ENCODE data around the gene SEC14L5. TPM values are rescaled to one million over a fixed set of nuclear protein-coding genes. Genes with fewer than 3 reads are reported as not detected.

SEC14L5 gene
- total and polyA plus RNA-seq, 2 experiments from 2014 or later = 2.6 to 5.9 TPM

GRCh38 chr16:5020551-5020950 lies 62.4 kb downstream of the SEC14L5 start:
- H3K36me3 ChIP-seq (ENCODE audit: insufficient read depth) = no peaks in the 10 kb centered on the region

More at GRCh38 chr16:5020551-5020950, 62.4 kb downstream of the SEC14L5 start:
- Mint-ChIP-seq H3K4me3 (no peak overlapping the region), H3K9me3 (no peaks in the 10 kb centered on the region), H3K36me3 (ENCODE audit: low read depth) (no peaks in the 10 kb centered on the region), H3K27ac (no peak overlapping the region), H3K27me3 (ENCODE audit: insufficient read depth, low read depth, poor library complexity) (no peaks in the 10 kb centered on the region), H3K4me1 (peaks cover 8% of the 10 kb centered on the region; the same call in 1 of the 3 replicates)
- Histone ChIP-seq H3K27ac (ENCODE audit: low read depth) (no peak overlapping the region), H3K4me1 (ENCODE audit: insufficient read depth) (no peaks in the 10 kb centered on the region), H3K4me3 (no peak overlapping the region), H3K4me2 (no peak overlapping the region), H4K20me1 (replicated peaks; ENCODE audit: insufficient read depth) (no peaks in the 10 kb centered on the region), H3K9me2 (ENCODE audit: insufficient read depth) (no peaks in the 10 kb centered on the region), H3K79me2 (replicated peaks; ENCODE audit: insufficient read depth) (no peaks in the 10 kb centered on the region), H2AFZ (no peak overlapping the region), H3F3A (replicated peaks; ENCODE audit: low read depth) (no peaks in the 10 kb centered on the region), H3K27me3 (ENCODE audit: insufficient read depth) (no peaks in the 10 kb centered on the region)
- DNase-seq (ENCODE audit: low spot score) (no peak), ATAC-seq (peak; percentile 12)
- TF ChIP-seq NANOG (IDR thresholded peaks at IDR 0.05; ENCODE audit: borderline replicate concordance) = no peak
- TF ChIP-seq ZNF114 (CRISPR knock-in tag; IDR thresholded peaks at IDR 0.05) = no peak
- no peak for TF ChIP-seq EZH2phosphoT487 (IDR thresholded peaks at IDR 0.05; ENCODE audit: unreplicated experiment)
- TF ChIP-seq, protein P1, sequence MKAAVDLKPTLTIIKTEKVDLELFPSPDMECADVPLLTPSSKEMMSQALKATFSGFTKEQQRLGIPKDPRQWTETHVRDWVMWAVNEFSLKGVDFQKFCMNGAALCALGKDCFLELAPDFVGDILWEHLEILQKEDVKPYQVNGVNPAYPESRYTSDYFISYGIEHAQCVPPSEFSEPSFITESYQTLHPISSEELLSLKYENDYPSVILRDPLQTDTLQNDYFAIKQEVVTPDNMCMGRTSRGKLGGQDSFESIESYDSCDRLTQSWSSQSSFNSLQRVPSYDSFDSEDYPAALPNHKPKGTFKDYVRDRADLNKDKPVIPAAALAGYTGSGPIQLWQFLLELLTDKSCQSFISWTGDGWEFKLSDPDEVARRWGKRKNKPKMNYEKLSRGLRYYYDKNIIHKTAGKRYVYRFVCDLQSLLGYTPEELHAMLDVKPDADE (IDR thresholded peaks at IDR 0.05) = no peak
- TF ChIP-seq EZH2 (IDR thresholded peaks at IDR 0.05; ENCODE audit: low read depth, unreplicated experiment) = no peak
- no peak for TF ChIP-seq ZNF331 (CRISPR knock-in tag; IDR thresholded peaks at IDR 0.05; ENCODE audit: low read depth)
- TF ChIP-seq CTCF (conservative IDR thresholded peaks at IDR 0.05; ENCODE audit: low read depth in 2 of 2) = no peak
- TF ChIP-seq POLR2AphosphoS5 (IDR thresholded peaks at IDR 0.05; ENCODE audit: low read depth) = no peak
- no peak for TF ChIP-seq REST (IDR thresholded peaks at IDR 0.05; ENCODE audit: unreplicated experiment)
- no peak for TF ChIP-seq STAT1 (IDR thresholded peaks at IDR 0.05; ENCODE audit: unreplicated experiment)
- TF ChIP-seq CREB1 (CRISPR knock-in tag; IDR thresholded peaks at IDR 0.05; ENCODE audit: low read depth) = no peak
- TF ChIP-seq, protein P2, sequence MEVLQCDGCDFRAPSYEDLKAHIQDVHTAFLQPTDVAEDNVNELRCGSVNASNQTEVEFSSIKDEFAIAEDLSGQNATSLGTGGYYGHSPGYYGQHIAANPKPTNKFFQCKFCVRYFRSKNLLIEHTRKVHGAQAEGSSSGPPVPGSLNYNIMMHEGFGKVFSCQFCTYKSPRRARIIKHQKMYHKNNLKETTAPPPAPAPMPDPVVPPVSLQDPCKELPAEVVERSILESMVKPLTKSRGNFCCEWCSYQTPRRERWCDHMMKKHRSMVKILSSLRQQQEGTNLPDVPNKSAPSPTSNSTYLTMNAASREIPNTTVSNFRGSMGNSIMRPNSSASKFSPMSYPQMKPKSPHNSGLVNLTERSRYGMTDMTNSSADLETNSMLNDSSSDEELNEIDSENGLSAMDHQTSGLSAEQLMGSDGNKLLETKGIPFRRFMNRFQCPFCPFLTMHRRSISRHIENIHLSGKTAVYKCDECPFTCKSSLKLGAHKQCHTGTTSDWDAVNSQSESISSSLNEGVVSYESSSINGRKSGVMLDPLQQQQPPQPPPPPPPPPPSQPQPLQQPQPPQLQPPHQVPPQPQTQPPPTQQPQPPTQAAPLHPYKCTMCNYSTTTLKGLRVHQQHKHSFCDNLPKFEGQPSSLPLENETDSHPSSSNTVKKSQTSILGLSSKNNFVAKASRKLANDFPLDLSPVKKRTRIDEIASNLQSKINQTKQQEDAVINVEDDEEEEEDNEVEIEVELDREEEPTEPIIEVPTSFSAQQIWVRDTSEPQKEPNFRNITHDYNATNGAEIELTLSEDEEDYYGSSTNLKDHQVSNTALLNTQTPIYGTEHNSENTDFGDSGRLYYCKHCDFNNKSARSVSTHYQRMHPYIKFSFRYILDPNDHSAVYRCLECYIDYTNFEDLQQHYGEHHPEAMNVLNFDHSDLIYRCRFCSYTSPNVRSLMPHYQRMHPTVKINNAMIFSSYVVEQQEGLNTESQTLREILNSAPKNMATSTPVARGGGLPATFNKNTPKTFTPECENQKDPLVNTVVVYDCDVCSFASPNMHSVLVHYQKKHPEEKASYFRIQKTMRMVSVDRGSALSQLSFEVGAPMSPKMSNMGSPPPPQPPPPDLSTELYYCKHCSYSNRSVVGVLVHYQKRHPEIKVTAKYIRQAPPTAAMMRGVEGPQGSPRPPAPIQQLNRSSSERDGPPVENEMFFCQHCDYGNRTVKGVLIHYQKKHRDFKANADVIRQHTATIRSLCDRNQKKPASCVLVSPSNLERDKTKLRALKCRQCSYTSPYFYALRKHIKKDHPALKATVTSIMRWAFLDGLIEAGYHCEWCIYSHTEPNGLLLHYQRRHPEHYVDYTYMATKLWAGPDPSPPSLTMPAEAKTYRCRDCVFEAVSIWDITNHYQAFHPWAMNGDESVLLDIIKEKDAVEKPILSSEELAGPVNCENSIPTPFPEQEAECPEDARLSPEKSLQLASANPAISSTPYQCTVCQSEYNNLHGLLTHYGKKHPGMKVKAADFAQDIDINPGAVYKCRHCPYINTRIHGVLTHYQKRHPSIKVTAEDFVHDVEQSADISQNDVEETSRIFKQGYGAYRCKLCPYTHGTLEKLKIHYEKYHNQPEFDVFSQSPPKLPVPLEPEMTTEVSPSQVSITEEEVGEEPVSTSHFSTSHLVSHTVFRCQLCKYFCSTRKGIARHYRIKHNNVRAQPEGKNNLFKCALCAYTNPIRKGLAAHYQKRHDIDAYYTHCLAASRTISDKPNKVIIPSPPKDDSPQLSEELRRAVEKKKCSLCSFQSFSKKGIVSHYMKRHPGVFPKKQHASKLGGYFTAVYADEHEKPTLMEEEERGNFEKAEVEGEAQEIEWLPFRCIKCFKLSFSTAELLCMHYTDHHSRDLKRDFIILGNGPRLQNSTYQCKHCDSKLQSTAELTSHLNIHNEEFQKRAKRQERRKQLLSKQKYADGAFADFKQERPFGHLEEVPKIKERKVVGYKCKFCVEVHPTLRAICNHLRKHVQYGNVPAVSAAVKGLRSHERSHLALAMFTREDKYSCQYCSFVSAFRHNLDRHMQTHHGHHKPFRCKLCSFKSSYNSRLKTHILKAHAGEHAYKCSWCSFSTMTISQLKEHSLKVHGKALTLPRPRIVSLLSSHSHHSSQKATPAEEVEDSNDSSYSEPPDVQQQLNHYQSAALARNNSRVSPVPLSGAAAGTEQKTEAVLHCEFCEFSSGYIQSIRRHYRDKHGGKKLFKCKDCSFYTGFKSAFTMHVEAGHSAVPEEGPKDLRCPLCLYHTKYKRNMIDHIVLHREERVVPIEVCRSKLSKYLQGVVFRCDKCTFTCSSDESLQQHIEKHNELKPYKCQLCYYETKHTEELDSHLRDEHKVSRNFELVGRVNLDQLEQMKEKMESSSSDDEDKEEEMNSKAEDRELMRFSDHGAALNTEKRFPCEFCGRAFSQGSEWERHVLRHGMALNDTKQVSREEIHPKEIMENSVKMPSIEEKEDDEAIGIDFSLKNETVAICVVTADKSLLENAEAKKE (CRISPR knock-in tag; IDR thresholded peaks at IDR 0.05) = no peak
- no peak for TF ChIP-seq JUNB (IDR thresholded peaks at IDR 0.05; ENCODE audit: unreplicated experiment)
